Measurements from ENCODE around the gene MINK1. TPM values are rescaled to one million over a fixed set of nuclear protein-coding genes. Genes with fewer than 3 reads are reported as not detected.
A peak's percentile ranks its signal among the peaks of the same experiment; 100 is the strongest.

MINK1 gene
- total and polyA plus RNA-seq, 2 donors (not counting 1 experiment from before 2014, with no cell fraction given): 109 to 160 TPM

DNA sequence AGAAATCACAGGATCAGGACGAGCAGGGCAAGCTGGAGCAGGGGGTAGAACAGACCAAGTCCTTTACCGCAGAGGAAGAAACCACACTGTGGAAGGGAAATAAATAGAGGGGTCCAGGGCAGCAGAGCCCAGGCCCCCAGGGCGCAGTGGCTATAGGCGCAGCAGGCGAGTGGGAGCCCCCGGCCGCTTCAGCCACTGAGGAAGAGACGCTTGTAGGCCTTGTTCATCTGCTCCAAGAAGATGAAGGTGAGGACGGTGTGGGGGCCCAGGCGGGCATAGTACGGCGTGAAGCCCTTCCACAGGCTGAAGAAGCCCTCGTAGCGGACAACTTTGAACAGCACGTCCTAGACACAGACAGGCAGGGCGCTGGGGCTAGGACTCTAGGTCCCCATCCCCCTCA is 104.4 kb downstream of the MINK1 start:
- Histone ChIP-seq H3K9me3 (ENCODE audit: control extremely low read depth in 1 of 3, control insufficient read depth in 2 of 3, insufficient read depth in 1 of 3, low read length in 2 of 3) (no peaks in the 10 kb centered on the region), H3K27me3 (replicated peaks in 1 of 4; ENCODE audit: control extremely low read depth in 1 of 4, control insufficient read depth in 3 of 4, insufficient read depth in 4 of 4, low read length in 3 of 4) (peaks cover 0 to 13% (median 2%) of the 10 kb centered on the region in 4 experiments), H3K4me3 (ENCODE audit: control extremely low read depth in 1 of 5, extremely low read depth in 1 of 5, insufficient read depth in 1 of 5, low read depth in 2 of 5, low read length in 4 of 5) (no peak overlapping the region), H3K36me3 (replicated peaks in 1 of 2; ENCODE audit: control extremely low read depth in 1 of 2, control insufficient read depth in 1 of 2, extremely low read depth in 1 of 2, insufficient read depth in 2 of 2, low read length in 1 of 2) (peaks cover 0 to 24% of the 10 kb centered on the region in 2 experiments), H4K20me1 (ENCODE audit: control insufficient read depth, insufficient read depth, low read length, poor library complexity, severe bottlenecking) (no peaks in the 10 kb centered on the region), H3K4me2 (replicated peaks; ENCODE audit: low read depth, low read length, poor library complexity, severe bottlenecking) (no peak overlapping the region), H3K9ac (ENCODE audit: low read length) (no peak overlapping the region), H3K27ac (ENCODE audit: low read length in 2 of 2) (no peak overlapping the region), H2AFZ (ENCODE audit: insufficient read depth, low read depth, low read length, poor library complexity, severe bottlenecking) (no peak overlapping the region), H3K79me2 (ENCODE audit: control insufficient read depth, insufficient read depth, low read length) (peaks cover 30% of the 10 kb centered on the region), H3K4me1 (ENCODE audit: control insufficient read depth in 2 of 2, insufficient read depth in 2 of 2, low read length in 2 of 2) (peaks cover 32 to 42% of the 10 kb centered on the region in 2 donors)
- Mint-ChIP-seq H3K4me1 (peaks cover 50% of the 10 kb centered on the region), H3K4me3 (peak overlapping the region; percentile 89), H3K27me3 (peaks cover 11% of the 10 kb centered on the region), H3K9me3 (ENCODE audit: insufficient read depth) (no peaks in the 10 kb centered on the region), H3K27ac (peak overlapping the region; percentile 37)
- no peak for DNase-seq
- WGBS (ENCODE audit: insufficient coverage): 97% methylated on average over 16 of the region's 16 CpGs
- no peak for TF ChIP-seq EZH2 (IDR thresholded peaks at IDR 0.05; ENCODE audit: borderline replicate concordance, insufficient read depth, low read depth, low read length, poor library complexity, severe bottlenecking)
- TF ChIP-seq, protein P1, sequence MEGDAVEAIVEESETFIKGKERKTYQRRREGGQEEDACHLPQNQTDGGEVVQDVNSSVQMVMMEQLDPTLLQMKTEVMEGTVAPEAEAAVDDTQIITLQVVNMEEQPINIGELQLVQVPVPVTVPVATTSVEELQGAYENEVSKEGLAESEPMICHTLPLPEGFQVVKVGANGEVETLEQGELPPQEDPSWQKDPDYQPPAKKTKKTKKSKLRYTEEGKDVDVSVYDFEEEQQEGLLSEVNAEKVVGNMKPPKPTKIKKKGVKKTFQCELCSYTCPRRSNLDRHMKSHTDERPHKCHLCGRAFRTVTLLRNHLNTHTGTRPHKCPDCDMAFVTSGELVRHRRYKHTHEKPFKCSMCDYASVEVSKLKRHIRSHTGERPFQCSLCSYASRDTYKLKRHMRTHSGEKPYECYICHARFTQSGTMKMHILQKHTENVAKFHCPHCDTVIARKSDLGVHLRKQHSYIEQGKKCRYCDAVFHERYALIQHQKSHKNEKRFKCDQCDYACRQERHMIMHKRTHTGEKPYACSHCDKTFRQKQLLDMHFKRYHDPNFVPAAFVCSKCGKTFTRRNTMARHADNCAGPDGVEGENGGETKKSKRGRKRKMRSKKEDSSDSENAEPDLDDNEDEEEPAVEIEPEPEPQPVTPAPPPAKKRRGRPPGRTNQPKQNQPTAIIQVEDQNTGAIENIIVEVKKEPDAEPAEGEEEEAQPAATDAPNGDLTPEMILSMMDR (IDR thresholded peaks at IDR 0.05): no peak
- POLR2A ChIA-PET: no interaction called here
- CTCF ChIA-PET: no interaction called here
- no peak for ATAC-seq (ENCODE audit: low read depth)
- intact Hi-C loops (cut with micrococcal nuclease): no loop called here

DNA sequence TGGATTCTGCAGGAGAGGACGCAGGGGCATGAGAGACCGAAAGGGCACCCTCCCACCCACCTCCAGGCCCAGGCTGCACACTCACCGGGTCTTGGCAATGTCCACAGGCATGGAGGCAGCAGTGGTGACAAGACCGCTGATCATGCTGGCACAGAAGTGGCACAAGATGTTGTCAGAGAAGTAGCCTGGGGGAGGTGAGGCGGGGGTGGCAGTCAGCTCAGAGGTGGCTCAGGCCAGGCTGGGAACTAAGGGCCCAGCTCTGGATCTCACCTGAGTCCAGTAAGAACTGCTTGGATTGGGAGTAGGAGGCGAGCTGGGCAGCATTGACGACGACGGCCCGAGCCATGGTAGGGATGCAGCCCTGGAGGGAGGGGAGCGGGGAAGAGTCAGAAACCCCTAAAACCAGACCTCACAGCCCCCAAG is 104.9 kb downstream of the MINK1 start:
- Mint-ChIP-seq H3K27me3 (peaks cover 10% of the 10 kb centered on the region), H3K4me1 (peaks cover 55% of the 10 kb centered on the region), H3K9me3 (ENCODE audit: insufficient read depth) (no peaks in the 10 kb centered on the region), H3K4me3 (peak overlapping the region; percentile 89), H3K27ac (no peak overlapping the region)
- Histone ChIP-seq H3K4me3 (ENCODE audit: control extremely low read depth in 1 of 5, extremely low read depth in 1 of 5, insufficient read depth in 1 of 5, low read depth in 2 of 5, low read length in 4 of 5) (no peak overlapping the region), H3K9me3 (ENCODE audit: control extremely low read depth in 1 of 3, control insufficient read depth in 2 of 3, insufficient read depth in 1 of 3, low read length in 2 of 3) (no peaks in the 10 kb centered on the region), H3K79me2 (ENCODE audit: control insufficient read depth, insufficient read depth, low read length) (peaks cover 35% of the 10 kb centered on the region), H3K4me2 (replicated peaks; ENCODE audit: low read depth, low read length, poor library complexity, severe bottlenecking) (no peak overlapping the region), H3K36me3 (replicated peaks in 1 of 2; ENCODE audit: control extremely low read depth in 1 of 2, control insufficient read depth in 1 of 2, extremely low read depth in 1 of 2, insufficient read depth in 2 of 2, low read length in 1 of 2) (peaks cover 0 to 29% of the 10 kb centered on the region in 2 experiments), H3K27me3 (replicated peaks in 1 of 4; ENCODE audit: control extremely low read depth in 1 of 4, control insufficient read depth in 3 of 4, insufficient read depth in 4 of 4, low read length in 3 of 4) (peaks cover 0 to 10% (median 2%) of the 10 kb centered on the region in 4 experiments), H3K9ac (ENCODE audit: low read length) (no peak overlapping the region), H3K4me1 (ENCODE audit: control insufficient read depth in 2 of 2, insufficient read depth in 2 of 2, low read length in 2 of 2) (peaks cover 37 to 47% of the 10 kb centered on the region in 2 donors), H2AFZ (ENCODE audit: insufficient read depth, low read depth, low read length, poor library complexity, severe bottlenecking) (no peak overlapping the region), H3K27ac (ENCODE audit: low read length in 2 of 2) (no peak overlapping the region), H4K20me1 (ENCODE audit: control insufficient read depth, insufficient read depth, low read length, poor library complexity, severe bottlenecking) (no peaks in the 10 kb centered on the region)
- TF ChIP-seq EZH2 (IDR thresholded peaks at IDR 0.05; ENCODE audit: borderline replicate concordance, insufficient read depth, low read depth, low read length, poor library complexity, severe bottlenecking): no peak
- DNase-seq (no peak), ATAC-seq (ENCODE audit: low read depth) (no peak)
- ChIA-PET CTCF (interaction anchor here (0.5 to 3.1 kb wide), 2 partner anchors 41 to 568 kb away, joined by 3 to 12 read pairs; no protein-coding TSS in a partner anchor), POLR2A (no interaction called here)
- intact Hi-C loops (cut with micrococcal nuclease): loop anchor here (2.0 kb wide), 1 partner anchor 29 kb away; no protein-coding TSS in a partner anchor
- 94% methylated on average over 6 of the region's 11 CpGs for WGBS (ENCODE audit: insufficient coverage)
